Lower leg skin (tissue), 3 donors: ENCODE measurements around the gene LRRTM3.

Experiments used
- CTCF ChIP-seq, 3 donors: fragments of 450-650 bp; IDR thresholded peaks; one replicate each; pipeline ENCODE4 v1.5.1; 2016; ENCODE audit warnings: antibody characterized with exemption in 3 of 3, mild to moderate bottlenecking in 3 of 3, moderate library complexity in 2 of 3
- POLR2A ChIP-seq, 2 donors: fragments of 450-650 bp; IDR thresholded peaks; one replicate each; pipeline ENCODE4 v1.6.1; 2016 to 2017; ENCODE audit warnings: antibody characterized with exemption in 2 of 2, mild to moderate bottlenecking in 1 of 2, moderate library complexity in 1 of 2

DNA sequence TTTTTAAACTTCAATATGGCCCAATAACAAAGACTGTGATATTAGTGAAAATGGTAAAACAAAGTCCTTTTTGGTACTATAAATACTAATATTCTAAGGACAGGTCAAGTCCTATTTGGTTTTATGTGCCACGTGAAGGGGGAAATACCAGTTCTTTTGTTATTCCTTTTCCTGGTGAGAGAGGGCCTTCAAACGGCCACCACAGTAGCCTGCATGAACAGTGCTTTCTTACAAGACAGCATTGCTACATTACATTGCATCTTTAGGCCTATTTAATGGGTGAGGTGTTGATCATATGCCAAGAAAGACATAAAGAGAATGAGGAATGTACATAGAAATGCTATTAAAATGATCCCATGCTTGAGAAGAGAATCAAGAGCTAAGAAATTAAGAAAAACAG is 214.8 kb downstream of the LRRTM3 start:
- TF ChIP-seq CTCF (IDR thresholded peaks at IDR 0.05) (no peak), POLR2A (IDR thresholded peaks at IDR 0.05) (no peak)
